Mesenchymal stem cell (in vitro differentiated cells and primary cell): ENCODE measurements around the gene WDR49.

Experiments used
- DNase-seq: peaks from one replicate; pipeline ENCODE4 v3.0.0-alpha.2; 2013
- H2AFZ ChIP-seq: one replicate; pipeline ENCODE4 v1.6.1; 2013; ENCODE audit warnings: low read depth, mild to moderate bottlenecking, control low read depth, inconsistent platforms, low read length, moderate library complexity
- H2AK5ac ChIP-seq: 2 replicates; pipeline ENCODE4 v1.6.1; 2013; ENCODE audit warnings: low read length, moderate library complexity, mild to moderate bottlenecking, inconsistent platforms; ENCODE audit not compliant: severe bottlenecking
- H2BK120ac ChIP-seq: one replicate; pipeline ENCODE4 v1.6.1; 2013; ENCODE audit warnings: low read depth, mild to moderate bottlenecking, inconsistent platforms, low read length, moderate library complexity
- H2BK12ac ChIP-seq, 2 experiments: one replicate each; pipeline ENCODE4 v1.6.1; 2013; ENCODE audit warnings: inconsistent platforms in 2 of 2, low read length in 2 of 2, mild to moderate bottlenecking in 2 of 2, moderate library complexity in 2 of 2, control low read depth in 1 of 2
- H2BK15ac ChIP-seq: one replicate; pipeline ENCODE4 v1.6.1; 2013; ENCODE audit warnings: mild to moderate bottlenecking, low read depth, inconsistent platforms; ENCODE audit not compliant: poor library complexity, severe bottlenecking
- H2BK5ac ChIP-seq: 2 replicates; pipeline ENCODE4 v1.6.1; 2013; ENCODE audit warnings: low read depth, mild to moderate bottlenecking, low read length, control low read depth, inconsistent platforms; ENCODE audit not compliant: poor library complexity, severe bottlenecking
- H3K14ac ChIP-seq, 2 experiments: one replicate each; pipeline ENCODE4 v1.6.1; 2013; ENCODE audit warnings: inconsistent platforms in 2 of 2, low read length in 2 of 2, control low read depth in 1 of 2, mild to moderate bottlenecking in 1 of 2, moderate library complexity in 1 of 2
- H3K18ac ChIP-seq, 2 experiments: one replicate each; pipeline ENCODE4 v1.6.1; 2013; ENCODE audit warnings: inconsistent platforms in 2 of 2, low read length in 2 of 2, control low read depth in 1 of 2, low read depth in 1 of 2, mild to moderate bottlenecking in 1 of 2
- H3K23ac ChIP-seq, 2 experiments: one replicate each; pipeline ENCODE4 v1.6.1; 2013; ENCODE audit warnings: inconsistent platforms in 2 of 2, low read length in 2 of 2, mild to moderate bottlenecking in 2 of 2, moderate library complexity in 2 of 2, control low read depth in 1 of 2
- H3K27ac ChIP-seq: 2 replicates; pipeline ENCODE4 v1.5.1; 2013; ENCODE audit warnings: mild to moderate bottlenecking, moderate library complexity, low read length, control low read depth, inconsistent platforms; ENCODE audit not compliant: poor library complexity, severe bottlenecking
- H3K27me3 ChIP-seq, 2 experiments: 2 replicates each; pipeline versions ENCODE4 v1.6.1 to v1.7.0; 2013; ENCODE audit warnings: low read length in 2 of 2, mild to moderate bottlenecking in 2 of 2, moderate library complexity in 2 of 2, control low read depth in 1 of 2, inconsistent platforms in 1 of 2; ENCODE audit not compliant: control insufficient read depth in 1 of 2, insufficient read depth in 1 of 2
- H3K36me3 ChIP-seq, 2 experiments: 2 replicates each; pipeline versions ENCODE4 v1.6.1 to v1.7.0; 2013; ENCODE audit warnings: low read length in 2 of 2, control low read depth in 1 of 2, inconsistent platforms in 1 of 2, low read depth in 1 of 2, mild to moderate bottlenecking in 1 of 2; ENCODE audit not compliant: insufficient read depth in 2 of 2, control insufficient read depth in 1 of 2
- H3K4ac ChIP-seq, 2 experiments: one replicate each; pipeline ENCODE4 v1.6.1; 2013; ENCODE audit warnings: inconsistent platforms in 2 of 2, low read length in 2 of 2, mild to moderate bottlenecking in 2 of 2, moderate library complexity in 2 of 2, control low read depth in 1 of 2, low read depth in 1 of 2
- H3K4me1 ChIP-seq: 2 replicates; pipeline ENCODE4 v1.6.1; 2013; ENCODE audit warnings: low read depth, low read length, control low read depth; ENCODE audit not compliant: control insufficient read depth, insufficient read depth
- H3K4me2 ChIP-seq: 2 replicates; pipeline ENCODE4 v1.6.1; 2013; ENCODE audit warnings: low read length, mild to moderate bottlenecking, inconsistent platforms; ENCODE audit not compliant: poor library complexity, severe bottlenecking
- H3K4me3 ChIP-seq, 2 experiments: 2 replicates each; pipeline versions ENCODE4 v1.5.1 to v1.7.0; 2013; ENCODE audit warnings: low read length in 2 of 2, mild to moderate bottlenecking in 2 of 2, control low read depth in 1 of 2, low read depth in 1 of 2; ENCODE audit not compliant: insufficient read depth in 1 of 2
- H3K79me1 ChIP-seq: replicated peaks from 2 replicates; pipeline ENCODE4 v1.6.1; 2013; ENCODE audit warnings: mild to moderate bottlenecking, control low read depth, low read length, inconsistent platforms; ENCODE audit not compliant: poor library complexity, severe bottlenecking
- H3K9ac ChIP-seq: 2 replicates; pipeline ENCODE4 v1.7.0; 2013; ENCODE audit warnings: mild to moderate bottlenecking, low read length, moderate library complexity
- H3K9me3 ChIP-seq: 2 replicates; pipeline ENCODE4 v1.7.0; 2013; ENCODE audit warnings: mild to moderate bottlenecking, low read length; ENCODE audit not compliant: control insufficient read depth
- H4K8ac ChIP-seq: one replicate; pipeline ENCODE4 v1.6.1; 2013; ENCODE audit warnings: inconsistent platforms, mild to moderate bottlenecking, low read length, moderate library complexity
- H4K91ac ChIP-seq: one replicate; pipeline ENCODE4 v1.6.1; 2013; ENCODE audit warnings: mild to moderate bottlenecking, low read length, inconsistent platforms
- WGBS: methylation state at CpG from one replicate; pipeline ENCODE4 v1.1.7; 2013; ENCODE audit warnings: mixed read lengths; 5-methylcytosine and 5-hydroxymethylcytosine counted together

Gene WDR49

GRCh38 chr3:167673221-167673620 lies 19.5 kb upstream of the WDR49 start:
- Histone ChIP-seq H2BK15ac (no peak overlapping the region), H4K8ac (no peak overlapping the region), H3K9me3 (peaks cover 29% of the 10 kb centered on the region), H2BK12ac (no peak overlapping the region), H3K36me3 (peaks cover 4 to 59% of the 10 kb centered on the region in 2 experiments), H3K4me3 (no peak overlapping the region), H4K91ac (no peak overlapping the region), H3K4me2 (no peak overlapping the region), H3K23ac (no peak overlapping the region), H3K9ac (no peak overlapping the region), H2BK120ac (no peak overlapping the region), H2BK5ac (no peak overlapping the region), H3K79me1 (peaks cover 1% of the 10 kb centered on the region), H3K18ac (no peak overlapping the region), H3K4me1 (no peaks in the 10 kb centered on the region), H3K27me3 (no peaks in the 10 kb centered on the region), H3K14ac (no peak overlapping the region), H3K27ac (no peak overlapping the region), H3K4ac (no peak overlapping the region), H2AK5ac (no peak overlapping the region), H2AFZ (no peak overlapping the region)
- WGBS: no CpG with 5 or more reads among the region's 1 CpG
- no peak for DNase-seq

- H3K36me3 ChIP-seq: peaks cover 4 to 49% of the 10 kb centered on the region in 2 experiments
- H2BK12ac ChIP-seq: no peak overlapping the region
- no peak for DNase-seq
- H3K18ac ChIP-seq: no peak overlapping the region
- H3K4ac ChIP-seq: no peak overlapping the region
- no peak overlapping the region for H3K14ac ChIP-seq
- no peak overlapping the region for H3K4me2 ChIP-seq
- H3K23ac ChIP-seq: no peak overlapping the region
- no peaks in the 10 kb centered on the region for H3K27me3 ChIP-seq
- no peak overlapping the region for H2BK120ac ChIP-seq
- no peak overlapping the region for H4K8ac ChIP-seq
- H3K4me3 ChIP-seq: no peak overlapping the region
- no peaks in the 10 kb centered on the region for H3K4me1 ChIP-seq
- no peak overlapping the region for H4K91ac ChIP-seq
- H3K9me3 ChIP-seq: peaks cover 22% of the 10 kb centered on the region
- no peak overlapping the region for H3K27ac ChIP-seq
- WGBS: 84% methylated on average over 2 of the region's 4 CpGs
- no peak overlapping the region for H2BK5ac ChIP-seq
- no peak overlapping the region for H2AK5ac ChIP-seq
- H2AFZ ChIP-seq: no peak overlapping the region
- no peak overlapping the region for H3K9ac ChIP-seq
- H2BK15ac ChIP-seq: no peak overlapping the region
- H3K79me1 ChIP-seq: peaks cover 1% of the 10 kb centered on the region
Observed at GRCh38 chr3:167671878-167672427, 18.2 kb upstream of the WDR49 start.

- no peak for DNase-seq
- no peak overlapping the region for H2BK12ac ChIP-seq
- no peak overlapping the region for H2AK5ac ChIP-seq
- no peak overlapping the region for H4K91ac ChIP-seq
- H3K27ac ChIP-seq: no peak overlapping the region
- no peak overlapping the region for H2BK120ac ChIP-seq
- H3K27me3 ChIP-seq: no peaks in the 10 kb centered on the region
- H3K23ac ChIP-seq: no peak overlapping the region
- H4K8ac ChIP-seq: no peak overlapping the region
- no peak overlapping the region for H3K9ac ChIP-seq
- no peak overlapping the region for H2BK5ac ChIP-seq
- H3K9me3 ChIP-seq: no peaks in the 10 kb centered on the region
- no peak overlapping the region for H2AFZ ChIP-seq
- H3K36me3 ChIP-seq: peaks cover 0 to 26% of the 10 kb centered on the region in 2 experiments
- H3K4ac ChIP-seq: no peak overlapping the region
- H3K4me3 ChIP-seq: no peak overlapping the region
- no peak overlapping the region for H3K14ac ChIP-seq
- H3K79me1 ChIP-seq: no peaks in the 10 kb centered on the region
- no peak overlapping the region for H2BK15ac ChIP-seq
- WGBS: 100% methylated on average over 1 of the region's 1 CpG
- no peaks in the 10 kb centered on the region for H3K4me1 ChIP-seq
- H3K4me2 ChIP-seq: no peak overlapping the region
- no peak overlapping the region for H3K18ac ChIP-seq
Observed at GRCh38 chr3:167669699-167670098, 16.0 kb upstream of the WDR49 start.

- no peak overlapping the region for H4K91ac ChIP-seq
- H3K4me3 ChIP-seq: no peak overlapping the region
- H3K27ac ChIP-seq: no peak overlapping the region
- H3K36me3 ChIP-seq: peaks cover 0 to 16% of the 10 kb centered on the region in 2 experiments
- H2BK12ac ChIP-seq: no peak overlapping the region
- H3K9ac ChIP-seq: no peak overlapping the region
- no peak overlapping the region for H2AFZ ChIP-seq
- H2BK15ac ChIP-seq: no peak overlapping the region
- H3K9me3 ChIP-seq: no peaks in the 10 kb centered on the region
- no peak overlapping the region for H3K14ac ChIP-seq
- no peaks in the 10 kb centered on the region for H3K4me1 ChIP-seq
- H3K4me2 ChIP-seq: no peak overlapping the region
- H3K79me1 ChIP-seq: no peaks in the 10 kb centered on the region
- no peak overlapping the region for H2AK5ac ChIP-seq
- no peak overlapping the region for H2BK120ac ChIP-seq
- no peak overlapping the region for H3K23ac ChIP-seq
- WGBS: 100% methylated on average over 1 of the region's 1 CpG
- H3K27me3 ChIP-seq: no peaks in the 10 kb centered on the region
- no peak overlapping the region for H3K18ac ChIP-seq
- no peak overlapping the region for H3K4ac ChIP-seq
- H4K8ac ChIP-seq: no peak overlapping the region
- no peak for DNase-seq
- H2BK5ac ChIP-seq: no peak overlapping the region
Observed at GRCh38 chr3:167668651-167669050, 14.9 kb upstream of the WDR49 start.
